ENCODE data around the gene HOXB3. TPM values are rescaled to one million over a fixed set of nuclear protein-coding genes. Genes with fewer than 3 reads are reported as not detected.

The HOXB3 gene
- total RNA-seq, 4 donors from 2014 or later: 2.5 to 11.1 (median 5.8) TPM

- no peaks in the 10 kb centered on the region for H3K36me3 ChIP-seq
- peaks cover 52 to 100% (median 74%) of the 10 kb centered on the region in 4 donors for H3K27me3 ChIP-seq
- no peaks in the 10 kb centered on the region for H3K9me3 ChIP-seq
- 20 to 26% methylated on average over 17 to 25 of the region's 41 CpGs for WGBS, 2 donors
- H3K27ac ChIP-seq: no peak overlapping the region
- H3K4me1 ChIP-seq: peaks cover 19 to 41% (median 21%) of the 10 kb centered on the region in 3 donors
- H3K4me3 ChIP-seq: no peak overlapping the region
- intact Hi-C loops (cut with DNase I): no loop called here
- no peak for DNase-seq
- no peak for TF ChIP-seq POLR2A (IDR thresholded peaks at IDR 0.05)
Measured at GRCh38 chr17:48621410-48622392, 31.7 kb upstream of the HOXB3 start.

- no peaks in the 10 kb centered on the region for H3K9me3 ChIP-seq
- H3K4me1 ChIP-seq: peaks cover 9 to 30% (median 10%) of the 10 kb centered on the region in 3 donors
- peaks cover 49 to 100% (median 74%) of the 10 kb centered on the region in 4 donors for H3K27me3 ChIP-seq
- H3K36me3 ChIP-seq: no peaks in the 10 kb centered on the region
- TF ChIP-seq CTCF (IDR thresholded peaks at IDR 0.05): no peak
- TF ChIP-seq POLR2A (IDR thresholded peaks at IDR 0.05): no peak
- H3K4me3 ChIP-seq: no peak overlapping the region
- H3K27ac ChIP-seq: no peak overlapping the region
- intact Hi-C loops (cut with DNase I): no loop called here
- 31 to 36% methylated on average over 6 of the region's 6 CpGs for WGBS, 2 donors
- no peak for DNase-seq
Measured at GRCh38 chr17:48620461-48621139, 30.6 kb upstream of the HOXB3 start.

GRCh38 chr17:48619826-48620449 is 29.9 kb upstream of the HOXB3 start:
- no peak for TF ChIP-seq CTCF (IDR thresholded peaks at IDR 0.05)
- TF ChIP-seq POLR2A (IDR thresholded peaks at IDR 0.05): no peak
- no peak for DNase-seq
- no peak overlapping the region for H3K27ac ChIP-seq
- WGBS, 2 donors: 28 to 54% methylated on average over 3 to 7 of the region's 32 CpGs
- peaks cover 3 to 23% (median 3%) of the 10 kb centered on the region in 3 donors for H3K4me1 ChIP-seq
- no peaks in the 10 kb centered on the region for H3K9me3 ChIP-seq
- intact Hi-C loops (cut with DNase I): no loop called here
- H3K4me3 ChIP-seq: no peak overlapping the region
- no peaks in the 10 kb centered on the region for H3K36me3 ChIP-seq
- H3K27me3 ChIP-seq: peaks cover 42 to 100% (median 79%) of the 10 kb centered on the region in 4 donors

- intact Hi-C loops (cut with DNase I): no loop called here
- Histone ChIP-seq H3K27me3 (peaks cover 43 to 100% (median 80%) of the 10 kb centered on the region in 4 donors), H3K27ac (no peak overlapping the region), H3K4me1 (peaks cover 2 to 29% (median 10%) of the 10 kb centered on the region in 3 donors), H3K9me3 (no peaks in the 10 kb centered on the region), H3K36me3 (no peaks in the 10 kb centered on the region), H3K4me3 (no peak overlapping the region)
- TF ChIP-seq POLR2A (IDR thresholded peaks at IDR 0.05) (no peak), CTCF (IDR thresholded peaks at IDR 0.05) (peak; percentile 94 to 98 (median 98))
- DNase-seq: no peak
- 4 to 5% methylated on average over 24 to 25 of the region's 25 CpGs for WGBS, 2 donors
Measured at GRCh38 chr17:48618256-48618896, 28.3 kb upstream of the HOXB3 start.
